Effector memory CD8-positive, alpha-beta T cell (primary cell): ENCODE measurements around the gene AQP3.
A peak's percentile ranks its signal among the peaks of the same experiment; 100 is the strongest.
"Not testable (repeated sequence)": the region's sequence is repeated elsewhere in the genome, so short reads cannot be mapped to it uniquely, and the experiment has no call there.

ENCODE experiments used
- ATAC-seq: fragments of 150-1000 bp; cut with Tn5 transposase; replicated peaks from 2 replicates; pipeline ENCODE4 v1.10.0; 2021; ENCODE audit warnings: mild to moderate bottlenecking, moderate library complexity
- DNase-seq, 3 experiments: peaks; one replicate each; pipeline ENCODE4 v3.0.0; 2021
- H3K27ac Mint-ChIP-seq, 2 donors: one replicate each; pipeline ENCODE4 v1.8.0; 2022; ENCODE audit warnings: mild to moderate bottlenecking in 2 of 2, mixed read lengths in 2 of 2, moderate library complexity in 2 of 2
- H3K27me3 Mint-ChIP-seq, 2 donors: one replicate each; pipeline ENCODE4 v1.8.0; 2022; ENCODE audit warnings: mixed read lengths in 2 of 2
- H3K36me3 Mint-ChIP-seq: one replicate; pipeline ENCODE4 v1.8.0; 2022; ENCODE audit warnings: mild to moderate bottlenecking, moderate library complexity, mixed read lengths; ENCODE audit not compliant: insufficient read depth
- H3K4me1 Mint-ChIP-seq, 2 donors: one replicate each; pipeline ENCODE4 v1.8.0; 2022; ENCODE audit warnings: low read depth in 2 of 2, mixed read lengths in 2 of 2
- H3K4me3 Mint-ChIP-seq, 2 donors: one replicate each; pipeline ENCODE4 v1.8.0; 2022; ENCODE audit warnings: mild to moderate bottlenecking in 2 of 2, mixed read lengths in 2 of 2, moderate library complexity in 2 of 2
- H3K9me3 Mint-ChIP-seq, 2 donors: one replicate each; pipeline ENCODE4 v1.8.0; 2022; ENCODE audit warnings: mixed read lengths in 2 of 2
- total RNA-seq, 9 experiments: gene quantifications; one replicate each; lab custom pipeline; 2026; lab: John Stamatoyannopoulos, UW

The AQP3 gene
- 5.3 to 160 (median 40.8) reads per million in 9 experiments for total RNA-seq

- no peaks in the 10 kb centered on the region for H3K9me3 Mint-ChIP-seq
- peak; percentile 55 to 66 (median 63) for DNase-seq
Observed at GRCh38 chr9:33446946-33447798, at the start of gene AQP3. Gene AQP3, minus strand, starts transcription at chr9:33447593. Its CDS starts 63 bp downstream, at chr9:33447530.

DNA sequence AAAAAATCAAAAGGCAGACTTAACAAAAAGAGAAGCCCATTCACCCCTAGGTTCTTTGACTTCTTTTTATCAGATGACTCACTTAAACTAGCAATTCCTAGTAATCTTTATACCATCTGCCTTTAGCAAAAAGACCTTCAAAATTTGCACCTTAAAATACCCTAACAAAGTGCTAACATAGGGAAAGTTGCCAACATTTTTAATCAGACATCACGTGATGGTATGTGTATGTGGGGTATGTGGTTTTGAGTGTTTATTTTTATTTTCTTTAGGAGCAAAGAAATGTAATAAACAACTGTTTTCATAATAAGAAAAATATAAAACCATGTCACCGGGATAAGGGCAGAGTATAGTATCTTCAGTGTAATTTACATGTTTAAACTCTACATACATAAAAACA lies 46.4 kb upstream of the AQP3 start:
- H3K27me3 Mint-ChIP-seq, H3K9me3 Mint-ChIP-seq, DNase-seq, H3K4me3 Mint-ChIP-seq, ATAC-seq, H3K4me1 Mint-ChIP-seq, H3K36me3 Mint-ChIP-seq, H3K27ac Mint-ChIP-seq: not testable (repeated sequence)

More at GRCh38 chr9:33446946-33447798, at the start of gene AQP3:
- no peaks in the 10 kb centered on the region for H3K27me3 Mint-ChIP-seq
- H3K4me1 Mint-ChIP-seq, result peaks cover 23 to 36% of the 10 kb centered on the region in 2 donors
- H3K27ac Mint-ChIP-seq, result peak within 1 kb of the TSS; percentile 91 to 98
- ATAC-seq, result peak; percentile 48
- peaks cover 50% of the 10 kb centered on the region for H3K36me3 Mint-ChIP-seq
- H3K4me3 Mint-ChIP-seq, result peak within 1 kb of the TSS; percentile 92 to 96

GRCh38 chr9:33489066-33489465 lies 41.7 kb upstream of the AQP3 start:
- Mint-ChIP-seq H3K27ac (no peak overlapping the region), H3K9me3 (no peaks in the 10 kb centered on the region), H3K36me3 (no peaks in the 10 kb centered on the region), H3K27me3 (peaks cover 6 to 7% of the 10 kb centered on the region in 2 donors), H3K4me1 (peaks cover 0 to 4% of the 10 kb centered on the region in 2 donors), H3K4me3 (no peak overlapping the region)
- ATAC-seq (no peak), DNase-seq (no peak)

- not testable (repeated sequence) for H3K4me3 Mint-ChIP-seq, H3K36me3 Mint-ChIP-seq, H3K4me1 Mint-ChIP-seq, H3K9me3 Mint-ChIP-seq, H3K27me3 Mint-ChIP-seq, H3K27ac Mint-ChIP-seq, DNase-seq, ATAC-seq
Observed at GRCh38 chr9:33485312-33485711, 37.9 kb upstream of the AQP3 start.

- no peaks in the 10 kb centered on the region for H3K4me1 Mint-ChIP-seq
- H3K27ac Mint-ChIP-seq, result no peak overlapping the region
- H3K36me3 Mint-ChIP-seq, result no peaks in the 10 kb centered on the region
- H3K27me3 Mint-ChIP-seq, result no peaks in the 10 kb centered on the region
- no peaks in the 10 kb centered on the region for H3K9me3 Mint-ChIP-seq
- H3K4me3 Mint-ChIP-seq, result no peak overlapping the region
- ATAC-seq (no peak), DNase-seq (no peak)
Observed at GRCh38 chr9:33480976-33481375, 33.6 kb upstream of the AQP3 start.

DNA sequence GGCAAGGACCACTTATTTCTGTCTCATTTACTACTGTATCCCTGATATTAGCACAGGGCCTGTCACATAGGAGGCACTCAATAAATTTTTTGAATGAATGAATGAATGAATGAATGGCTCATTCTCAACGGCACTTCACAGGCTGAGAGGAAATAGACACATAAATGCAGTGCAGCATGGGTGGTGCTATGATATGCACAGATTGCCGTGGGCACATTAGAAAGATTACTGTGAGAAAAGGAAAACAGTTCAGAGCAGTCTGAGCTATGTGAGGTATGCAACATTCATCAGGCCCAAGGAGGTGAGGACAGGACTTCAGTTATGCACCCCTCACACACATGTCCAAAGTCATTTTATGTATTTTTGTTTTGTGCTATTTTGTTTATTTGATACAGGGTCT lies 32.7 kb upstream of the AQP3 start:
- Mint-ChIP-seq H3K9me3 (no peaks in the 10 kb centered on the region), H3K27ac (no peak overlapping the region), H3K27me3 (no peaks in the 10 kb centered on the region), H3K4me1 (no peaks in the 10 kb centered on the region), H3K4me3 (no peak overlapping the region), H3K36me3 (no peaks in the 10 kb centered on the region)
- DNase-seq, result no peak
- ATAC-seq, result no peak

DNA sequence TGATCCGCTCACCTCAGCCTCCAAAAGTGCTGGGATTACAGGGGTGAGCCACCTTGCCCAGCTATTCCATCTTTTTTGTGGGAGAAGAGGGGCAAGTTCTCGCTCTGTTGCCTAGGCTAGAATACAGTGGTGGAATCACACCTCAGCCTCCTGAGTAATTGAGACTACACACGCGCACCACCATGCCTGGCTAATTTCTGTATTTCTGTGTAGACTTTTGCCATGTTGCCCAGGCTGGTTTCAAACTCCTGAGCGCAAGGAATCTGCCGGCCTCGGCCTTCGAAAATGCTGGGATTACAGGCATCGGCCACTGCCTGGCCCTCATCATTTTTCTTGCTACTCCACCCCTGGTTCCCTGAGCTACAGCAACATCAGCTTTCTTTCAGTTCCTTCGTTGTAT lies 29.1 kb upstream of the AQP3 start:
- H3K27ac Mint-ChIP-seq, result no peak overlapping the region
- H3K4me1 Mint-ChIP-seq, result peaks cover 12 to 15% of the 10 kb centered on the region in 2 donors
- no peaks in the 10 kb centered on the region for H3K9me3 Mint-ChIP-seq

GRCh38 chr9:33475357-33475756 lies 28.0 kb upstream of the AQP3 start:
- peaks cover 13% of the 10 kb centered on the region for H3K36me3 Mint-ChIP-seq
- no peak overlapping the region for H3K27ac Mint-ChIP-seq
- no peak overlapping the region for H3K4me3 Mint-ChIP-seq
- DNase-seq (no peak), ATAC-seq (no peak)
- H3K4me1 Mint-ChIP-seq, result peaks cover 12 to 15% of the 10 kb centered on the region in 2 donors
- H3K27me3 Mint-ChIP-seq, result no peaks in the 10 kb centered on the region
- no peaks in the 10 kb centered on the region for H3K9me3 Mint-ChIP-seq

More for the DNA sequence above, 29.1 kb upstream of the AQP3 start:
- Mint-ChIP-seq H3K27me3 (no peaks in the 10 kb centered on the region), H3K36me3 (peaks cover 7% of the 10 kb centered on the region), H3K4me3 (no peak overlapping the region)
- DNase-seq, result no peak
- no peak for ATAC-seq

DNA sequence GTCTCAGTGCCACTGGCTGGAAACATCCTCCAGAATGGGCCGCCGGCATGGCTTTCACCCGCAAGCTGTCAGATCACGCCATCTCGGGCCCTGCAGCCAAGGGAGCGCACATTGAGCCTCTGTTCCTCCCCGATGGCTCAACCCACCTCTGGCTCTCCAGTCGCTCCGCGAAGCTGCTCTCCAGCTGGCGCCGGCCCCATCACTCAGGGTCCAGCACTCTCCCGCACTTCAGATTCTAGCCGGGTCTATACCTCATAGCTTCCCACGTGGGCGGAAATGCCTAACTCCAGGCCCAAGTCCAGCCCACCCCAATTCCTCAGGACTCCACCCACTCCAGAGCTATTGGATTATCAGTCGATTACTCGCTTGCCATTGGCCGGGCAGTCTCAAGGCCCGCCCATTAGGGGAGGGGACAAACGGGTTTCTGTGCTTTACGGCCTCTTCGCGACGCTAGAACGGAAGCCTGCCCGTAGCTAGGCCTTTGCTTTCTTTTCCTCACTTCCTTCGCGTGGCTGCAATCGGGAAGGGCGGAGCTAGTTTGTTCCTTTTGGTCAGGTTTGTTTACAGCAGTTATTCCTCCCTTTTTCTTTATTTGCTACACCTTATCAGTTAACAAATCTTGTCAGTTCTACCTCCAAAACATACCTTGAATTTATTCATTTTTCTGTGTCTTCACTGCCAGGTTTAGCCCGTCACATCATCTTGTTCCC lies 26.4 kb upstream of the AQP3 start, which contains the start of gene NOL6:
NOL6 (minus strand) TSS at position 282 of the 710 bp plus-strand sequence; CDS start at position 200, 82 bp downstream.
- peak within 1 kb of the TSS; percentile 94 to 97 for H3K27ac Mint-ChIP-seq

GRCh38 chr9:33472881-33473615 lies 25.7 kb upstream of the AQP3 start:
- Mint-ChIP-seq H3K27me3 (no peaks in the 10 kb centered on the region), H3K4me1 (peaks cover 15 to 16% of the 10 kb centered on the region in 2 donors), H3K36me3 (peaks cover 31% of the 10 kb centered on the region), H3K27ac (peak overlapping the region; percentile 94 to 97), H3K4me3 (peak overlapping the region; percentile 94 to 97), H3K9me3 (no peaks in the 10 kb centered on the region)
- ATAC-seq, result no peak
- DNase-seq, result no peak

More for the DNA sequence above, 26.4 kb upstream of the AQP3 start, which contains the start of gene NOL6:
- DNase-seq, result peak; percentile 98 to 99 (median 99)
- Mint-ChIP-seq H3K4me3 (peak within 1 kb of the TSS; percentile 94 to 97), H3K4me1 (peaks cover 15% of the 10 kb centered on the region in 2 donors), H3K27me3 (no peaks in the 10 kb centered on the region), H3K36me3 (peaks cover 26% of the 10 kb centered on the region), H3K9me3 (no peaks in the 10 kb centered on the region)
- peak; percentile 97 for ATAC-seq

DNA sequence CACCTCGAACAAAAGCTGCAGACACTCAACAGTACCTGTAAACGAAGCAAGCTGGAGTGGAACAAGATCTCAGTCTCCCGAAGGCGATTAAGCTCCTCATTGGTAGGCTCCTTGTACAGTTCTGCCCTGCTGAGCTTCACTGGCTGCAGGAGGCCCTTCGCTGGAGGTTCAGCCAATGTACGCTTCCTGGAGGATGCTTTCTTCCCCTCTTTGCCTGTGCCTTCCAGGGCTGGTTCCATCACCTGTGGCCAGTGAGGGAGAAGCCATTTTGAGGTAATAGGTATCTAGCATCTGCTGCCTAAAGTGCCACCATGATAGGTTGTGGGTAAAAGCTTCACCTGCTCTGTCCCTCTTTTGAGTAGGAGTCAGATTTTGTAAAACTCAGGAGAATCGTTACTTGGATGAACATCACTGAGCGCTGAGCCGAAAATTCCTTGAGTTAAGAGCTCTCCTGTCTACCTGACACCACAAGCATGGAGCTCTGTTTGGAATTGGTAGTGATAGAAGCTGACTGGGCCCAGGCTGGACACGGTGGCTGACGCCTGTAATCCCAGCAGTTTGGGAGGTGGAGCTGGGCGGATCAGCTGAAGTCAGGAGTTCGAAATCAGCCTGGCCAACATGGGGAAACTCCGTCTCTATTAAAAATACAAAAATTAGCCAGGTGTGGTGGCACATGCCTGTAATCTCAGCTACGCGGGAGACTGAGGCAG lies 24.9 kb upstream of the AQP3 start:
- peaks cover 15 to 17% of the 10 kb centered on the region in 2 donors for H3K4me1 Mint-ChIP-seq
- no peaks in the 10 kb centered on the region for H3K9me3 Mint-ChIP-seq
- no peaks in the 10 kb centered on the region for H3K27me3 Mint-ChIP-seq
- peak overlapping the region; percentile 94 to 97 for H3K4me3 Mint-ChIP-seq
- ATAC-seq (no peak), DNase-seq (no peak)
- peaks cover 31% of the 10 kb centered on the region for H3K36me3 Mint-ChIP-seq
- H3K27ac Mint-ChIP-seq, result peak overlapping the region in 1 of 2 donors; percentile 77

DNA sequence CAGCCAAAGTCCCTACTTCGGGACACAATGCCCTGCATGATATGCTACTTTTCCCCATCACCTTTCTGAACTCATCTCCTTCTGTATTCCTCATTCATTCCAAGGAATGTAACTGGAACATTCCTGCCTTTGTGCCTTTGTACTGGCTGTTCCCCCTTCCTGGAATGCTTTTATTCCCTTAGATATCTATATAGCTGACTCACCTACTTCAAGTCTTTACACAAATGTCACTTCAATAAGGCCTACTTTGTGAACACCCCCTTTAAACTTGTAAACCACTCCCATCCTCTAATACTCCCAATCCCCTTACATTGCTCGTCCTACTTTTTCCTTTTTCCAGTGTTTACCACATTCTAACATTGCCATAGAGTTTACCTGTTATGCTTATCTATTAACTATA lies 24.0 kb upstream of the AQP3 start:
- ATAC-seq, result no peak
- H3K4me1 Mint-ChIP-seq, result peaks cover 15 to 17% of the 10 kb centered on the region in 2 donors
- no peak overlapping the region for H3K4me3 Mint-ChIP-seq
- DNase-seq, result no peak
- H3K36me3 Mint-ChIP-seq, result peaks cover 38% of the 10 kb centered on the region
- H3K27me3 Mint-ChIP-seq, result no peaks in the 10 kb centered on the region
- H3K9me3 Mint-ChIP-seq, result no peaks in the 10 kb centered on the region
- H3K27ac Mint-ChIP-seq, result no peak overlapping the region
